H1 (cell line): ENCODE measurements around the gene RNF44. TPM values are rescaled to one million over a fixed set of nuclear protein-coding genes. Genes with fewer than 3 reads are reported as not detected.

ENCODE experiments used
- MAFK ChIP-seq: IDR thresholded peaks from 2 replicates; pipeline ENCODE4 v1.6.1; 2012; ENCODE audit warnings: low read depth, mild to moderate bottlenecking, improper control_type of control experiment, low read length
- polyA plus RNA-seq, 7 experiments: library from polyadenylated mRNA; depleted of rRNA in 3 of 7; stranded (reverse) in 5 of 7; unstranded in 2 of 7; fragments of >200 nt in 5 of 7; fragments of 200-250 nt in 2 of 7; gene quantifications; 1 replicate in 5 of 7; 2 replicates in 1 of 7; 4 replicates in 1 of 7; pipeline versions ENCODE4 v1.2.1 to v1.2.3, GENCODE V29; 2011 to 2013; ENCODE audit warnings: missing spikeins in 2 of 7, mixed read lengths in 2 of 7
- total RNA-seq: library from RNA; stranded (reverse); fragmentation: NEBNext Ultra II Directional; extraction: Animal tissue kit (Norgen Biotek cat#: 25700); gene quantifications from 2 replicates; pipeline ENCODE4 v1.2.1, GENCODE V29; 2021

RNF44 gene
- total and polyA plus RNA-seq, 2 of the 8 experiments (the other 6 are each of a cell fraction or from before 2014, with no cell fraction given): 54.7 to 164 TPM

DNA sequence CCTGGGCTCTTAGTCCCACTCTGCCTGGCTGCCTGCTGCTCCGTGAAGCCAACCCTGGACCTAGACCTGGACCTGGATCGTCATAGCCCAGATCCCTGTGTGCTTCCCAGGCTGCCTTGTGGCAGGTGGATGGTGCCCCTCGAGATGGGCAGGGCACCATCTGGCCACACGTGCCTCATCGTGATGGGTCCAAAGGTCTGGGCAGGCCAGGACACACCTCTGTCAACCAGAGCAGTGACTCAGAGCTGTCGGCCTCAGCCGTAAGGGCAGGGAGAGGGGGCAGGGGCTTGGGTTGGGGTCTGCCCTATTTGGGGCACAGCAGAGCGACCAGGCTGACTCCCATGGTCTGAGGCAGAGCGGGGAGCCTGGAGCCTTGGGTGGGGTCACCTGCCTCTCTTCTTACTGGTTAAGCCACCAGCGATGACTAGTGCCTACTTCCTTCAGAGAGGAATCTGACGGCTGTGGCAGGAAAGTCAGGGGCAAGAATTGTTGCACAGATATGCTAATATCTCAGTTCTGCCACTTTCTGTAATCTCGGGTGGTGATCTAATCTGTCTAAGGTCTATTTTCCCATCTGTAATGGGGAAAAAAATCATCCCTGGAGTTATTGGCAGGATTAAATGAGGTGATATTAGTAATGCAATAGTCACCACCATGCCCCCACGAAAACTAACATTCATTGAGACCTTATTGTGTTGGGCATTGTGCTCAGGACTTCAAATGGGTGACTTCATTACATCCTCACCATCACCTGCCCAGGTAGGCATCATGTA lies 8.7 kb upstream of the RNF44 start (continued):
- TF ChIP-seq MAFK: no peak
